CD4-positive, alpha-beta T cell treated with Interleukin-2 at 100 ng/mL for 4 hours (primary cell): Measurements from ENCODE around the gene KIF25.
"Not testable (repeated sequence)": the region's sequence is repeated elsewhere in the genome, so short reads cannot be mapped to it uniquely, and the experiment has no call there.

ENCODE experiments used
- DNase-seq: peaks from one replicate; pipeline ENCODE4 v3.0.0-alpha.2; 2020; ENCODE audit warnings: low spot score

Gene KIF25

DNA sequence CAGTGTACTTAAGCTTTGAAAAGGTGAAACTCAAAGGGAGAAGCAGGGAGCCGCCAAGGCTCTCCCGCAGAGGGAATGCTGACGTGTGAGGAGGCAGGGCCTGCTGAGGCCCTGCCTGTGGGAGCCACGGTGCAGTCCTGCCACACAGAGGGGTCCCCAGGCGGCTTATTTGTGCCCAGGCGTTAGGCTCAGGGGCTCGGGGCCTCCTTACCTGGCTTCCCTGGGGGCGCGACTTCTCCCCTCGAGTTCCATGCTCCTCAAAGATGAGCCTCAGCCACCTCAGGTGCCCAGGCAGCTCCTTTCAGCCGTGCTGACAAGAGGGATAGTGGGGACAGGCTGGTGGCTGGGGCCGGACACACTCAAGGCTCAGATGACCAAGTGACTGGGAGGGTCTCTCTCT, 2.2 kb upstream of the KIF25 start:
- no peak for DNase-seq

DNA sequence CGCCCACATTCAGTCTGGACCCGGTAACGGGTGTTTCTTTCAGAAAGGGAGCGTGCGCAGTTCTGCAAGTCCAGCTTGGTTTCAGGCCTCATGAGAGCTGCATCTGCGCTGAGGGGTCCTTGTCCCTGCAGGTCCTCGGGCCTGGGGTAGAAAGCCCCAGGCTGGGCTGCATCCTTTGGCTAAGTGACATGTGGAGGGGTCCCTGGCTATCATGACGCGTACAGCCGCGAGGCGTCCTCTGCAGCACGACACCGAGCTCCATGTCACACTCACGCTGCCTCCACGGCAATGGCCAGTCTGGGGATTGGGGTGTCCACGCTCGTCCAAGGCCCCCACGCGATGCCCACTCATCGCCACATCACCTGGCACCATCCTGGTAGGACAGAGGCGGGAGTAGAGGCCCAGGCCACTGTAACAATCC, 1.7 kb upstream of the KIF25 start:
- no peak for DNase-seq

DNA sequence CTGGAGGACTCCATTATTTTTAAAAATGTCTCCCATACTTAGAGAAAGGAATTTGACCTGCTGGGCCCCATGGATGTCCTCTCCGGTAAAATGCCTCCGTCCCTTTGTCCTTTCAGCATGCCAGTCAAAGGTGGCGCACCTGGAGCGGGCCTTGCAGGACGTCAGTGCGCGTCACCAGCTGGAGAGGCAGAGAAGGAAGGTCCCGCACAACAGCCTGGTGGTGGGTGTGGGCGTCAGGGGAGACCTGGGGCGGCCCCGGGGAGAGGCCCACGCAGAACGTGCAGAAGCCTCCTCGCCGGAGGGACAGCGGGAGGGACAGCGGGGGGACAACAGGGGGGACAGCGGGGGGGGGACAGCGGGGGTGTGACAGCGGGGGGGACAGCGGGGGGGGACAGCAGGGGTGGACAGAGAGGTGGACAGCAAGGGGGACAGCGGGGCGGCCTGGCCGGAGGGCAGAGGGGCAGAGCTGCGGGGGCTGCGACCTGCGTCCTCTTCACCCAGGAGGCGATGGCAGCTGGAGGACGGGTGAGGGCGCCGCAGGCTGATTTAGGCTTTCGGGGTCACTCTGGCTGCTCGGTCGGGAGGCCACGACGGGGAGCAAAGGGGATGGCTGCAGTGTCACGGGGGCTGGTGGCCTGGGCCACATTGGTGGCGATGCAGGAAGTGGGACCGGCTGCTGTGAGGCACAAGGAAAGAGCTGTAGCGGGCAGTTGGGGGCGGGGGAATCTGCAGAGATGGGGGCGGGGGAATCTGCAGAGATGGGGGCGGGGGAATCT, 859 bp upstream of the KIF25 start:
- no peak for DNase-seq

DNA sequence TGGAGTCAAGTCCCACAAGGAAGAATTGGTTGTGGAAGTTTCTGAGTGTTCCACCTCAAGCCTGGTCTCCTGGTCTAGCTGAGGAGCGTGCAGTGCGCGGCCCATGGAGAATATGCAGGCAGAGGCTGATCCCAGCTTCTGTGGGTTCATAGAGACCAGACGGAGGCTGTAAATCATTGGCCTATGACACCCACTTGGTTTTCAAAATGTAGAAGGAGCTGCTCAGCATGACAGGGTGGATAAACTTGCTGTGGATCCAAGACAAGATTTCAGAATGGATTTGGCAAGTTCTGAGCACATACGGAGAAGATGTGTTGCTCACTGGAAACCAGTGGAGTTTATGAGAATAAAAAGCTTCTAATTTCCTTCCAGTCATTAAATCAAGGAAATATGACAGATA, 744 bp downstream of the KIF25 start:
- no peak for DNase-seq

DNA sequence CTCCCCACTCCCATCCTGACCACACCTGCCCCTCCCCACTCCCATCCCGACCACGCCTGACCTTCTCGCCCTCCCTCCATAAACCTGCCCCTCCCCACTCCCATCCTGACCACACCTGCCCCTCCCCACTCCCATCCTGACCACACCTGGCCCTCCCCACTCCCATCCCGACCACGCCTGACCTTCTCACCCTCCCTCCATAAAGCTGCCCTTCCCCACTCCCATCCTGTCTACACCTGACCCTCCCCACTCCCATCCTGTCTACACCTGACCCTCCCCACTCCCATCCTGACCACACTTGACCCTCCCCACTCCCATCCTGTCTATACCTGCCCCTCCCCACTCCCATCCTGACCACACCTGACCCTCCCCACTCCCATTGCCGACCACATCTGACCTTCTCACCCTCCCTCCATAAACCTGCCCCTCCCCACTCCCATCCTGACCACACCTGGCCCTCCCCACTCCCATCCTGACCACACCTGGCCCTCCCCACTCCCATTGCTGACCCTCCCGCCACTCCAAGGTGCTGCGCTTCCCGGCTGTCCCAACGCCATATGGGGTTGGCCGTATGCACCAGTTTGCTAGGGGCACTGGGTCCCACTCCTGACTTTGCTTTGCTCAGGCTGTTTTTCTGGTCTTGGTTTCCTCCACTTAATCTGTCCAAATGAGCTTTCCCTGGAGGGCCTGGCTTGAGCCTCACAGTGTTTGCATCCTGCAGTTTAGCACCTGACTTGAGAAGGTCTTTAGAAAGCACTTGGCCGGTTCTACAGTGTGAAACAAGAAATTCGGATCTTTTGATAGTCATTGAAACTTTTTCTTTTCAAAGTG, 2.9 kb downstream of the KIF25 start:
- DNase-seq: no peak

DNA sequence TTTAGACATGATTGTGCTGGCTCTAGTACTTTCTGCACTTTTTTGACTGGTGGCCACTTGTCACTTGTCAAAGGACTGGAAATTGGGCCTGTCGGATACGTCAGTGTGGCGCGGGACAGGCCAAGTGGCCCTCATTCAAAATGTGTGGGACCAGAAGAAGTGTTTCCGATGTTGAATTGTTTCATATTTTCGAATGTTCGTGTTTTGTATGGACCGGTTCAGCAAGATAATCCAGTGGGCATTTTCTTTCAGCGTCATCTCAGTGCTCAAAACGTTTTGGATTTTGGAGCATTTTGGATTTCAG, 3.5 kb downstream of the KIF25 start:
- no peak for DNase-seq

DNA sequence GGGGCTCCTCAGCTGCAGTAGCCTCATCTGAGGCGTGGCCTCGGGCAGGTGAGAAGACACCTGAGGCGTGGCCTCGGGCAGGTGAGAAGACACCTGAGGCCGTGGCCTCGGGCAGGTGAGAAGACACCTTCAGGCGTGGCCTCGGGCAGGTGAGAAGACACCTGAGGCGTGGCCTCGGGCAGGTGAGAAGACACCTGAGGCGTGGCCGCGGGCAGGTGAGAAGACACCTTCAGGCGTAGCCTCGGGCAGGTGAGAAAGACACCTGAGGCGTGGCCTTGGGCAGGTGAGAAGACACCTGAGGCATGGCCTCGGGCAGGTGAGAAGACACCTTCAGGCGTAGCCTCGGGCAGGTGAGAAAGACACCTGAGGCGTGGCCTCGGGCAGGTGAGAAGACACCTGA, 4.0 kb downstream of the KIF25 start:
- not testable (repeated sequence) for DNase-seq

DNA sequence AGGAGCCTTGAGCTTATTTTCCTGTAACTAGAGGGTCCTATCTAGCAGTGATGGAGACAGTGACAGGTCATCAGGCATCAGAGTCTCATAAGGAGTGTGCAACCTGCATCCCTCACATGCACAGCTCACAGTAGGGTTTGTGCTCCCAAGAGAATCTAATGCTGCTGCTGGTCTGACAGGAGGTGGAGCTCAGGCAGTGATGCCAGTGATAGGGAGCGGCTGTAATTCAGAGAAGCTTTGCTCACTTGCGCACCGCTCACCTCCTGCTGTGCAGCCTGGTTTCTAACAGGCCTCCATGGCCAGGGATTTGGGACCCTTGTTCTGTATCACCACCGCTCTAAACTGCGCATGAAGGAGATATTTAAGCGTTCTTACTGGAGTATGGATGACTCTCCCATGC, 5.3 kb downstream of the KIF25 start:
- DNase-seq: no peak

DNA sequence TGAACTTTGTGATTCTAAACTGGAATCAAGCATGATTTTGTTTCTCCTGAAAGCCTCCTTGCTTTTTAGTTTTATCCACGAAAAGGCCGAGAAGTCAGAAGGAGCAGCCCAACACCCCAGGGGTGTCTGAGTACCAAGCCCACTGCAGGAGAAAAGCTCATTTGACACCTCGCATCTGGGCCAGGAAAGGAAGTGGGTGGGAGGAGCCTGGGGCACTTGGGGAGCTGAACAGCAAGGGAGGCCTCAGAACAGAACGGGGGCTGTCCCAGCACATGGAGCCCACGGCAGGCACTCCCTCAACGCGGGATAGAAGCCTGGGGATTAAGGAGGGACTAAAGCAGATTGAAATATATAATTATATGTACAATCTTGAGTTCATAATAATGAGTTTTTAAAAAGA, 6.6 kb downstream of the KIF25 start:
- no peak for DNase-seq

DNA sequence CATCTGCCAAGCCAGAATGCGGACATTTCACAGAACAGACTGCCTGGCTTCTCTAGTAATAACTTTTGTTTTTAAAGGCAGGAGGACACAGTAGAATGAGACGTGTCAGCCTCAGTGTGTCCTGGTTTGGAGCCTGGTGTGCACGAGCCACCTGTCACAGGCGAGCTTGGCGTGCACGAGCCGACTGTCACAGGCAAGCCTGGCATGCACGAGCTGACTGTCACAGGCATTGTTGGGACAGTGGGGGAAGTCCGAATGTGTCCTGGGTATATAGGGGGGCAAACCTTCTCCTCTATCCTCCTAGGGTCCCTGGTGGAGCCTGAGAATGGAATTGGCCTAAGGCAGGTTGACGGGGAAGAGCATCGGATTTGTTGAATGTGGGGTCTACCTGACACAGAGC, 7.5 kb downstream of the KIF25 start:
- DNase-seq: no peak

DNA sequence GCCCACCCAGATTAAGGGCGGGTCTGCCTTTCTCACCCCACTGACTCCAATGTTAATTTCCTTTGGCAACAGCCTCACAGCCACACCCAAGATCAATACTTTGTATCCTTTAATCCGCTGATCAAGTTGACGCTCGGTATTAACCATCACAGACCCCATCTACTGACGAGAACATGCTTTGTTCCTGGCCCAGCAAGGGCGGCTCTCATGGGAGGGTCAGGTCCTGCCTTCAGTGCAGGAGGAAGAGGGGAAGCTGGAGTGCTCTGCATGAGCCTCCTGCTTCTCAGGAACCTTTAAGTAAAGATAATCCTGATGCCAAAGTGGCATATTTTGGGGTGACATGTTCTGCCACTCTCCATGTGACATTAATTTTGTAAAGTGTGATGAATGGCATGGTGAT, 8.3 kb downstream of the KIF25 start:
- DNase-seq: no peak

DNA sequence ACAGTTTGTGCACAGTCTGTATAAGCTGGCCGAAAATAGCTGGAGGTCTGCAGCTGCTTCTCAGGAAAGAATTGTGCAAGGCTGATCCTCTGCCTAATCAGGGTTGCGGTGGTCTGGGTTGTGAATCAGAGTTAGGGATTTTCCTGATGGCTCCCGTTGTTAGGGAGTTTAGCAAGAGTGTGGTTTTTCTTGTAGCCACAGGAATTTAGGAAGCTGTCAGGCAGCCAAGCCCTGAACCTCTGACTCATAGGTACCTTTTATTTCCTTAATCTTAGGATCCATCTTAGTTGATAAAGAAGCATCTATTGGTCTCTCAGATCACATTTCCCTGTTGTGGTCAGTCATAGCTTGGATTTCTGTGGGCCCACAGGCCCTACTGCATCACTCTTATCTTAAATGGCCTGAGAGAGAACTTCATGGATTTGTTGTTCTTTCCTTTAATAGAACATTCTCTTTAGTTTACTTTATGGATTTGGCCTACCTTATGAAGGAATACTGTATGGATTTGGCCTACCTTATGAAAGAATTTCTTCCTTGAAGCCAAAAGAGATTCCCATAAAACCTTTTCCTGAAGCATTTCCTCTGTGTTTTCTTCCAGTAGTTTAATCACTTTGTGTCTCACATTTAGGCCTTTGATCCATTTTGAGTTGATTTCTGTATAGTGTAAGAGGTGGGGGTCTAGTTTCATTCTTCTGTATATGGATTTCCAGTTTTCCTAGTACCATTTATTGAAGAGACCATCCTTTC, 10.3 kb downstream of the KIF25 start:
- DNase-seq: no peak

DNA sequence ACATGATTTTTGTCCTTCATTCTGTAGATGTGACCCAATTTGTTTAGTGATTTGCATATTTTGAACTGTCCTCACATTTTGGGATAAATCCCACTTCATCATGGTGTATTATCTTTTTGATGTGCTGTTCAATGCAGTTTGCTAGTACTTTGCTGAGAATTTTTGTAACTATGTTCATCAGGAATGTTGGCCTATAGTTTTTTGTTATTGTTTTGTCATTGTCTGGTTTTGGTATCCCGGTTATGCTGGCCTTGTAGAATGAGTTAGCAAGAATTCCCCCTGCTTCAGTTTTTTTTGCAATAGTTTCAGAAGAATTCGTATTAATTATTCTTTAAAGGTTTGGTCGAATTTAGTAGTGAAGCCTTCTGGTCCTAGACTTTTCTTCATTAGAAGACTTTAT, 11.9 kb downstream of the KIF25 start:
- no peak for DNase-seq

DNA sequence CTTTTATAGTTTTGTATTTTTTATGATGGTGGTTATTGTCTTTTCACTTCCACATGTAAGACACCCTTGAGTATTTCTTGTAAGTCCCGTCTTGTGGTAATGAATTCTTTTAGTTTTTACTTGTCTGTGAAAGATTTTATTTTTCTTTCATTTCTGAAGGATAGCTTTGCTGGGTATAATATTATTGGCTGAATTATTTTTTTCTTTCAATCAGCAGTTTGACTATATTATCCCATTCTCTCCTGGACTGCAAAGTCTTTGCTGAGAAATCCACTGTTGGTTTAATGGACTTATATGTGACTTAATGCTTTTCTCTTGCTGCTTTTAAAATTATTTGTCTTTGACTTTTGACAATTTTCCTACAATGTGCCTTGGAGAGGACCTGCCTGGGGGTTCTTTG, 13.8 kb downstream of the KIF25 start:
- DNase-seq: no peak

DNA sequence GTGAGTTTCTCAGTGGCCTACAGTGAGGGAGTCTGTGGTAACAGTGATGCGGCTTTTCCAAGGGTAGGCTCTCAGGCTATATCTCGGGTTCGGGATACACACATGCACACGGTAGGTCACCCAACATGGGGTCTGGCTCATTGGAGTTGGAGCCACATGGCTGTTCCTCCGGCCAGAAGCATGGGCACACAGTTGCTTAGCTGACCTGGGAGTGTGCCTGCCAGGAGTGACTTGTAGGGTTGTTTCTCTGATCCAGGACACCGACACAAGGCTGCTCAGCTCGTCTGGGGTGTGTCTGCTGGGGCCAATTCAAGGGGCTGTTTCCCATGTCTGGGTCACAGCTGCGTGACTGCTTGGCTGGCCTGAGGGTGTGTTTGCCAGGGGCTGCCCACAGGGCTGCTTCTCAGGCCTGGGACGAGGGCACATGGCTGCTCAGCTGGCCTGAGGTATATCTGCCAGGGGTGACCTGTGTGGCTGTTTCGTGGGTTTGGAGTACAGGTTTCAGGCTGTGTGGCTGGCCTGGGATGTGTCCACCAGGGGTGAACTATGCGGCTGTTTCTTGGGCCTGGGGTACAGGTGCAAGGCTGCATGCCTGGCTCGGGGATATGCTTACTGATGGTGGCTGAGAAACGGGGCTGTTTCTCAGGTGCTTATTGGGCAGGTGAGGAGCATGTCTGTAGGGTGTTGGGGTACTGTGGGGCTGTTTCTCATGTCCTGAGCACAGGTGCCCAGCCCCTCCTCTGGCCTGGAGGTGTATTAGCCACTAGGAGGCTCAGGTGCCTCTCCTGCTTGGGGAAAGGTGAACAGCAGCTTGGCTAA, 15.2 kb downstream of the KIF25 start:
- no peak for DNase-seq

DNA sequence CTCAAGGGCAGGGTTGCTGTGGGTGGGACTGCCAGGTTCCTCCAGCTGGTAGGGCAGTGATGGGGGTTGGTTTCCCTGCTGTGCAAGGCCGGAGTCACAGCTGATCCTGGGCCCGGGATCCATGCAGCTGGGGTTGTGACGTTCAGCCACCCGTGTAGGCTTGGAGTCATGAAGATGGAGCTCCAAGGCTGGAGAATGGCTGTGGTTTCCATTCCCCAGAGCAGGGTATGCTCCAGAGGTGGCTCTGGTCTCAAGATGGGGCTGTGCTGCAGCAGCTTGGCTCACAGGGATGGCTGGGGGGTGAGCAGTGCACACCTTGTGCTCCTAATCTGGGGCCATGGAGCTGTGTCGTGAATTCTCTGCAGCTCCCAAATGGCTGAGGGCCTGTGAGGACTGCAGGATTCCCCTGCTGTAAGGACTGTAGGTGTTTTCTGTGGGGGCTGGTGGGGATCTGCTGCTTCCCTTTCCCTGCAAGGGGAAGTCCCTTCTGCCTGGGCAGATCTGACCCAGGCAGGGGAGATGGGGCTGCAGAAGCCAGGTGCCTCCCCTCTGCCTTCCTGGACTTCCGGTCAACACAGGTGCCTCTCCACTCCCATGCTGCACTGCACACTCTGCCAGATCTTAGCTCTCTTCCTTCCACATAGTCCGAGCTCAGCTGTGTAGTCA, 15.9 kb downstream of the KIF25 start:
- DNase-seq: no peak

DNA sequence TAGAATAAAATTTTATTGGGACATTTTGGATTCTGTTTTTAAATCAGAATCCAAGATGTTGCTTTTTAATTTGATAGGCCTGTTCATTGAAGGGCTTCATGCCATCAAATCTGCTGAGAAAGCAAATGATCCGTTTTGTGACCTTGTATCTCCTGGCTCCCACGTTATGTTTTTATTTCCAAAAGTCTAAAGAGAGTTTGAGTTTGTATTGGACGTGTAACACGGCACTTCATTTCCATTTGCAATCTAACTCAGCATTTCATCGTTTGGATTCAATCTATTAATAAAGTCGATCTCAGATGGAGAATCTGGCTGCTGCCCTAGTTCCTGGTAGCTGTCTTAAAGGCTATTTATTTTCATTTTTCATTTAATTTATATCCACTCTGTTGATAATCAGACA, 17.0 kb downstream of the KIF25 start:
- no peak for DNase-seq

DNA sequence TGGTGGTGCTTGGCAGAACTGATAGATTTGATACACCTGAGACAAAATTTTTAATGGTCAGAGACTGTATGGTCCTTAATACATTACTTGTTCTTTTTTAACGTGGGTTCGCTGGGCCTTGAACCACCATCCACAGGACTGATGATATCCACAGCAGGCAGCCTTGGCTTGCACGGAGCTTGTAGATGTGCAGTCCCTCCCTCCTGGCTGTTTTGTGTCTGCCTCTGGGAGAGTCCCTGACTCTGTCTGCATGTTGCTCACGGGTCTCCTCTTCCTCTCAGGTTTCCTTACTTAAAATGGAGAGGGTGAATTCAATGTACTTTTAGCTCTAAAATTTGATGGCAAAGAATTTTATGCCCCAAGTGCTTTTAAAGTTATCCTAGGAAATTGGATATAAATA, 17.5 kb downstream of the KIF25 start:
- no peak for DNase-seq

DNA sequence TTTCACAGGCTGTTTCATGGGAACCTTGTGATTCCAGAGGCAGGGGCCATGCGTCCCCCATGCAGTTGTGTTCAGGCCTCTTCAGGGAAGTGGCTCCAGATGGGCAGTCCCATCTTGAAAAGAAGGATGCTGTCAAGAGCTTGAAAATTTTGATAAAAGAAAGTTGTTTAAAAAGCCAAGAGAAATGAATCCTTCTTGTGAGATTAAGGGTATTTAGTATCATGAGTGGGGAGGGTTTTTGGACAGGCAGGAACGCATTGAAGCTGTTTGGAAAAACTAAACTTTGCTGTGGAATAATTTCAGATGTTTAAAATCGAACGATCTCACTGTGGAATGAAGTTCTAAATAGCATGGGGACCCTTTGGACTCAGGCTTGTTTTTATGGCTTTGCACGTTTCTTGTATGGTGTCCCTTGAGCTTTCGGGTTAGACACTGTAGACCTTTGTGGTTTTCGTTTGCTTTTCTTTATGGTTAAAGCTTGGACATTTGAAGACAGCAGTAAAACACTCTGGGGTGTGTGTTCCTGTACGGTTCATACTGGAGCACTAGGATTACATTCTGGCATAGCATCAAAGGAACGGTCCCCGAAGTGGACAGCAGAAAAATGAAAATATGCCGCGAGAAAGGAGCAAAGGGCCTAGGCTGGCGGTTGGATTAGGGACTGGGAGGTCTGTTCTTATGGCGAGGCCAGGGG, 18.2 kb downstream of the KIF25 start:
- no peak for DNase-seq

DNA sequence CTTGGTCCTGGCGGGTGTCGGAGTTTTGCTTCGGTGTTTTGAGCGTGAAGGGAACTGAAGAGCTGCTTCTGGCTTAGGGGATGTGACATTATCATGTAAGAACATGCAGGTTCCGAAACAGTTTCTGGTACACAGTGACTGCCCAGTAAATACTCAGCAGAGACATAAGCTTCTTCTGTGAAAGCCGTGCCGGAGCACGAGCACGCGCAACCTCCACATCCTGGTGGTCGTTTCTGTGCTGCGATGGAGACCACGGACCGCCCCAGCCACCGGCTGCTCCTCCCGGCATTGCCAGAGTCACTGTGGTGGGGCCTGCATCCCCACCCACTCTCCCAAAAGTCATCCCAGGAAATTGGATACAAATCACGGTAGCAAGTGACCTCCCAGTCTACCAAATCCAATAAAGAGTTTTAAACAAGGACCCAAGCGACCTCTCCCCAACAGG, 18.7 kb downstream of the KIF25 start:
- DNase-seq: no peak
